Caco-2 (cell line): ENCODE data around the gene PRXL2B. TPM values are rescaled to one million over a fixed set of nuclear protein-coding genes. Genes with fewer than 3 reads are reported as not detected.

Experiments used
- BruUV-seq: library from RNA; stranded (reverse); fragments of 400-500 nt; replicated peaks from 2 replicates; lab custom pipeline; 2021; lab: Mats Ljungman, UMichigan
- CTCF ChIA-PET: fragments of 300-600 bp; sonication (Branson Sonifier 250); formaldehyde crosslinking; loops from one replicate; lab custom pipeline; 2022; ENCODE audit warnings: antibody characterized with exemption; lab: Charles Lee
- POLR2A ChIA-PET: fragments of 300-600 bp; sonication (Branson Sonifier 250); formaldehyde crosslinking; loops from one replicate; lab custom pipeline; 2022; ENCODE audit warnings: antibody characterized with exemption; lab: Charles Lee
- DNase-seq, 2 experiments: peaks; one replicate each; pipeline versions ENCODE4 v3.0.0 to v3.0.0-alpha.2; 2020 to 2022
- H3K27me3 ChIP-seq: replicated peaks from 2 replicates; pipeline ENCODE4 v1.6.0; 2011; ENCODE audit warnings: low read length; ENCODE audit not compliant: control insufficient read depth, insufficient read depth
- H3K36me3 ChIP-seq: 2 replicates; pipeline ENCODE4 v1.5.1; 2011; ENCODE audit warnings: low read length; ENCODE audit not compliant: control insufficient read depth, insufficient read depth
- H3K4me1 ChIP-seq: fragments of 250-450 bp; sonication (Bioruptor Pico); 2 replicates; pipeline ENCODE4 v1.5.1; 2020; ENCODE audit warnings: mild to moderate bottlenecking
- H3K4me3 ChIP-seq: 2 replicates; pipeline ENCODE4 v1.5.1; 2011; ENCODE audit warnings: low read depth, mild to moderate bottlenecking, control low read depth, low read length
- H3K9me3 ChIP-seq: fragments of 250-450 bp; sonication (Bioruptor Pico); 2 replicates; pipeline ENCODE4 v1.5.1; 2020; ENCODE audit warnings: mild to moderate bottlenecking, moderate library complexity
- H3K27ac Mint-ChIP-seq: one replicate; pipeline ENCODE4 v1.8.0; 2022; ENCODE audit warnings: mixed read lengths; ENCODE audit not compliant: unreplicated experiment
- H3K27me3 Mint-ChIP-seq: one replicate; pipeline ENCODE4 v1.8.0; 2022; ENCODE audit warnings: mixed read lengths; ENCODE audit not compliant: insufficient read depth, unreplicated experiment
- H3K36me3 Mint-ChIP-seq: one replicate; pipeline ENCODE4 v1.8.0; 2022; ENCODE audit warnings: mild to moderate bottlenecking, mixed read lengths; ENCODE audit not compliant: insufficient read depth, unreplicated experiment
- H3K4me1 Mint-ChIP-seq: one replicate; pipeline ENCODE4 v1.8.0; 2022; ENCODE audit warnings: low read depth, mixed read lengths; ENCODE audit not compliant: unreplicated experiment
- H3K4me3 Mint-ChIP-seq: one replicate; pipeline ENCODE4 v1.8.0; 2022; ENCODE audit warnings: mild to moderate bottlenecking, moderate library complexity, mixed read lengths; ENCODE audit not compliant: unreplicated experiment
- H3K9me3 Mint-ChIP-seq: one replicate; pipeline ENCODE4 v1.8.0; 2022; ENCODE audit warnings: mixed read lengths; ENCODE audit not compliant: unreplicated experiment
- intact Hi-C: fragments of 100-400 bp; cut with micrococcal nuclease; formaldehyde crosslinking; loops from one replicate; pipeline ENCODE4 v1.10.0; 2022; ENCODE audit not compliant: unreplicated experiment
- total RNA-seq: library from RNA; stranded (reverse); gene quantifications from 2 replicates; pipeline ENCODE4 v1.2.3, GENCODE V29; 2022
- TF ChIP-seq, protein P1 (sequence below), 2 experiments: fragments of 200-600 bp in 1 of 2; IDR thresholded peaks; 1 replicate in 1 of 2; 2 replicates in 1 of 2; pipeline versions ENCODE4 v1.5.1 to v1.8.0; 2011 to 2022; ENCODE audit warnings: antibody characterized with exemption in 1 of 2, control low read depth in 1 of 2, inconsistent platforms in 1 of 2, low read depth in 1 of 2, low read length in 1 of 2, mild to moderate bottlenecking in 1 of 2, moderate library complexity in 1 of 2; ENCODE audit not compliant: insufficient read depth in 1 of 2, severe bottlenecking in 1 of 2, unreplicated experiment in 1 of 2

The PRXL2B gene
- total RNA-seq, 1 experiment from 2014 or later, result 16.2 TPM

DNA sequence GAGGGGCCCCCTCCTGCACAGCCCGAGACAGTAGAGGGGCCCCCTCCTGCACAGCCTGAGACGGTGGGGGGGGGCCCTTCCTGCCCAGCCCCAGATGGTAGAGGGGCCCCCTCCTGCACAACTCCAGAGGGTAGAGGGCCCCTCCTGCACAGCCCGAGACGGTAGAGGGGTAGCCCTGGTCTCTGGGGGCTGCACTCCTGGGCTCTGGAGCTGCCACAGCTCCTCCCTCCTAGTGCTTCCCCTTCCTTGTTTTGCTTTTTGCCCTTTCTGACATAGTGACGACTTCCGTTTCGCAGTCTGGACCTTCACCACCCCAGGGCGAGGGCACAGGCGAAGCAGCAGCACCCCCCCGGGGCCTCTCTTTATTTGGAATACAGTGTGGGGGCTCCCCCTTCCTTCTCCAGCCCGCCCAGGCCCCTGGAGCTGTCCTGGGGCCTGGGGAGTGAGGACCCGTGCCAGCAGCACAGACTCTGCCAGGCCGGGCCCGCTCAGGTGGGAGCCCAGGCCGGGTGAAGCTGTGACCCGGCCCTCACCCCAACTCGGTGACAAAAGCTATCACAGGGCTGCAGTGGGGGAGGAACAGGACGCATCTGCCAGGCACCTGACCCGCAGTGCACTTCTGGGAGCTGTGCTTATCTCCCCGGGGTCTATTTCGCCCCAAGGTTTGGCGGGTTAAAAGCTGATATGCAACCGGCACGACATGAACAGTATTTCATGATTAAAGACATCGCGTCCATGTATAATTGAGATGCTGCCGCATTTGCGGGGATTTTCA lies 1.1 kb upstream of the PRXL2B start:
- CTCF ChIA-PET, result interaction anchor here (0.6 to 0.7 kb wide), 4 partner anchors 30 to 235 kb away, joined by 3 to 6 read pairs (median 4); no protein-coding TSS in a partner anchor
- Mint-ChIP-seq H3K4me3 (peak overlapping the region; percentile 79), H3K4me1 (no peaks in the 10 kb centered on the region), H3K27ac (peak overlapping the region; percentile 64), H3K36me3 (peaks cover 5% of the 10 kb centered on the region), H3K27me3 (no peaks in the 10 kb centered on the region), H3K9me3 (no peaks in the 10 kb centered on the region)
- TSS peak; percentile 27 for BruUV-seq
- H3K4me3 ChIP-seq, result peak overlapping the region; percentile 52
- no peaks in the 10 kb centered on the region for H3K36me3 ChIP-seq
- TF ChIP-seq, protein P1, sequence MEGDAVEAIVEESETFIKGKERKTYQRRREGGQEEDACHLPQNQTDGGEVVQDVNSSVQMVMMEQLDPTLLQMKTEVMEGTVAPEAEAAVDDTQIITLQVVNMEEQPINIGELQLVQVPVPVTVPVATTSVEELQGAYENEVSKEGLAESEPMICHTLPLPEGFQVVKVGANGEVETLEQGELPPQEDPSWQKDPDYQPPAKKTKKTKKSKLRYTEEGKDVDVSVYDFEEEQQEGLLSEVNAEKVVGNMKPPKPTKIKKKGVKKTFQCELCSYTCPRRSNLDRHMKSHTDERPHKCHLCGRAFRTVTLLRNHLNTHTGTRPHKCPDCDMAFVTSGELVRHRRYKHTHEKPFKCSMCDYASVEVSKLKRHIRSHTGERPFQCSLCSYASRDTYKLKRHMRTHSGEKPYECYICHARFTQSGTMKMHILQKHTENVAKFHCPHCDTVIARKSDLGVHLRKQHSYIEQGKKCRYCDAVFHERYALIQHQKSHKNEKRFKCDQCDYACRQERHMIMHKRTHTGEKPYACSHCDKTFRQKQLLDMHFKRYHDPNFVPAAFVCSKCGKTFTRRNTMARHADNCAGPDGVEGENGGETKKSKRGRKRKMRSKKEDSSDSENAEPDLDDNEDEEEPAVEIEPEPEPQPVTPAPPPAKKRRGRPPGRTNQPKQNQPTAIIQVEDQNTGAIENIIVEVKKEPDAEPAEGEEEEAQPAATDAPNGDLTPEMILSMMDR (IDR thresholded peaks at IDR 0.05; ENCODE audit: insufficient read depth in 1 of 2, low read depth in 1 of 2, low read length in 1 of 2, severe bottlenecking in 1 of 2, unreplicated experiment in 1 of 2), result no peak
- H3K9me3 ChIP-seq, result no peaks in the 10 kb centered on the region
- H3K4me1 ChIP-seq, result peaks cover 6% of the 10 kb centered on the region; the same call in 1 of the 2 replicates
- no peaks in the 10 kb centered on the region for H3K27me3 ChIP-seq
- intact Hi-C loops, result loop anchor here (2.0 to 5.0 kb wide), 2 partner anchors 57 to 58 kb away; partner anchors contain the start of gene PANK4
- DNase-seq, result peak; percentile 39 to 56
- POLR2A ChIA-PET, result interaction anchor here (0.6 to 1.8 kb wide), 5 partner anchors 39 to 365 kb away, joined by 3 to 10 read pairs (median 4); partner anchors contain the start of gene PANK4

DNA sequence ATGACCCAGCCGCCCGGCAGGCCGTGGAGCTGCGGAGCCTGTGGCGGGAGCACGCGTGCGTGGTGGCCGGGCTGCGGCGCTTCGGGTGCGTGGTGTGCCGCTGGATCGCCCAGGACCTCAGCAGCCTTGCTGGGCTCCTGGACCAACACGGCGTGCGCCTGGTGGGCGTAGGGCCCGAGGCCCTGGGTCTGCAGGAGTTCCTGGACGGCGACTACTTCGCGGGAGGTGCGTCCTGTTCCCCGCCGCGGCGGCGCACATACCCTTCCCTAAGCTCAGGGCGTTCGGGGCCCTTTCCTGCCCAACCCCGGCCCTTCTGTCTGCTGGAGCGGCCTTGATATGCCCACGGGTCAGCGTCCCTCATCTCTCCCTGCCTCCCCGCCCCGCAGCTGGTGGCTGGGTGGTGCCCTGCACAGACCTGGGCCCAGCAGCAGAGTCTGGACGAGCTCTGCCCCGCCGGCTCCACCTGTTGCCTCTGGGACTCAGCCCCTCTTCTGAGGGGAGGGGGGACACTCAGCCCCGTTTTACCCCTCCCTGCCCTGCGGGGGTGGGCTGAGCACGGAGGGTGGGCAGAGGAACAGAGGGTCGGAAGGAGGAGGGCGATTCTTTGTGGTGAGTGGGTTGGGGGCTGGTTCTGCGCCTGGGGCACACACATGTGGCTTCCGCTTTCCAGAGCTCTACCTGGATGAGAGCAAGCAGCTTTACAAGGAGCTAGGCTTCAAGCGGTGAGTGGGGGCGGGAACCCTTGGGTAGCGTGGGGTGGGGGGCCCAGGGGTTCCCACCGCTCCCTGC lies 688 bp downstream of the PRXL2B start:
- ChIA-PET CTCF (interaction anchor here (0.6 kb wide), 2 partner anchors 272 to 392 kb away, joined by 3 to 6 read pairs; partner anchors contain the start of gene FAAP20), POLR2A (no interaction called here)
- Mint-ChIP-seq H3K9me3 (no peaks in the 10 kb centered on the region), H3K27ac (no peak overlapping the region), H3K27me3 (no peaks in the 10 kb centered on the region), H3K36me3 (peaks cover 5% of the 10 kb centered on the region), H3K4me3 (peak overlapping the region; percentile 79), H3K4me1 (no peaks in the 10 kb centered on the region)
- no TSS peak for BruUV-seq
- H3K4me1 ChIP-seq, result peaks cover 6% of the 10 kb centered on the region; the same call in 1 of the 2 replicates
- no peaks in the 10 kb centered on the region for H3K9me3 ChIP-seq
- intact Hi-C loops, result loop anchor here (2.0 to 5.0 kb wide), 2 partner anchors 56 to 60 kb away; partner anchors contain the start of gene PANK4
- no peaks in the 10 kb centered on the region for H3K27me3 ChIP-seq
- peak in 1 of 2 experiments; percentile 37 for DNase-seq
- peak overlapping the region; percentile 76 for H3K4me3 ChIP-seq
- no peaks in the 10 kb centered on the region for H3K36me3 ChIP-seq
- TF ChIP-seq, protein P1 (IDR thresholded peaks at IDR 0.05; ENCODE audit: insufficient read depth in 1 of 2, low read depth in 1 of 2, low read length in 1 of 2, severe bottlenecking in 1 of 2, unreplicated experiment in 1 of 2), result no peak
